ENCODE results near the gene NAGA.
"Not testable (repeated sequence)": the region's sequence is repeated elsewhere in the genome, so short reads cannot be mapped to it uniquely, and the experiment has no call there.

The NAGA gene

DNA sequence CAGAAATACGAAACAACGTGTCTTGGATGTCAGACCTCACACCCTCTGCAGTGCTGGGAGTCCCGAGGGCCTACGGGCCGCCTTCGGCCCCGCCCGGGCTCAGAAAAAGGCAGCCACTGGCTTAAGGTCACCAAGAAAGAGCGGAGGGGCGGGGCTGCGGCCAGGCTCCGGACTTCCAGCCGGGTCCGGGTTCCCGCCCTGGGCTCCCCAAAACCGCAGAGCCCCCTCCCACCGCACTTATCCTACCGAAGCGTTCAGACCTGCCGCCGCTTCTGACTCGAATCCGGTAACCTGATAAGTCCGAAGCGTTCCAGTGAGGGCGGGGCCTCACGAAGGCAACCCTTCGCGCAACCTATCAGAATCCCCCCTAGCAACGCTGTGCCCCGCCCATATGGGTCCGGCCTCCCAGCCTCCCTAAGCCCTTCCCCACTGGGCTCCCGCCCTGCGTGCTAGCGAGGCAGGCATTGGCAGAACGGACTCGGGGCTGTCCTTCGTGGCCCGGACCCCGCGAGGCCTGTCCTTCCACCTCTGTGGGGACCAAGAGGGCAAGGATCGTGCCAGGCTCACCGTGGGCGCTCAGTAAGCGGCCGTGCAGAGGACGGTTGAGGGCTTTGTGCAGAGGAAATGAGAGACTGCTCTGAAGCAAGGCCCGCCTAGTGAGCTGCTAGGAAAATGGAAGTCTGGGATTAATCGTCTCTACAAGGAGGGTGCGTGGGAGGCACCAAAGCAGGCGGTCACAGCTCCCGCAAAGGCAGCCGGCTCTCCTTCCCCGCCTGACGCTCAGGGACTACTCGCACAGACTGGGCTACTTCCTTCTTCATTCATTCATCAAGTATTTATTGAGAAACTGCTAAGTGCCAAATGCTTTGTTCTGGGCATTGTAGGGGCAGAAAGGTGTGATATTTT, at the start of gene NAGA:
Gene NAGA (minus strand): TSS at position 296 of the 906 bp plus-strand sequence. CDS start 515 bp downstream, outside the sequence.
- no peaks in the 10 kb centered on the region for H3K9me2 ChIP-seq (replicated peaks; ENCODE audit: control insufficient read depth, low read length)
- H3K27me3 ChIP-seq (ENCODE audit: control insufficient read depth, low read length), result no peaks in the 10 kb centered on the region
- peaks cover 26% of the 10 kb centered on the region for H3K79me2 ChIP-seq (ENCODE audit: control insufficient read depth, low read length)
- H4K20me1 ChIP-seq (ENCODE audit: control insufficient read depth, insufficient read depth, low read depth, low read length), result no peaks in the 10 kb centered on the region
- no peaks in the 10 kb centered on the region for H3K9me3 ChIP-seq (ENCODE audit: control insufficient read depth, insufficient read depth, low read length)
- no peak for TF ChIP-seq EZH2phosphoT487 (IDR thresholded peaks at IDR 0.05; ENCODE audit: borderline replicate concordance, low read length)
- TF ChIP-seq, protein P1, sequence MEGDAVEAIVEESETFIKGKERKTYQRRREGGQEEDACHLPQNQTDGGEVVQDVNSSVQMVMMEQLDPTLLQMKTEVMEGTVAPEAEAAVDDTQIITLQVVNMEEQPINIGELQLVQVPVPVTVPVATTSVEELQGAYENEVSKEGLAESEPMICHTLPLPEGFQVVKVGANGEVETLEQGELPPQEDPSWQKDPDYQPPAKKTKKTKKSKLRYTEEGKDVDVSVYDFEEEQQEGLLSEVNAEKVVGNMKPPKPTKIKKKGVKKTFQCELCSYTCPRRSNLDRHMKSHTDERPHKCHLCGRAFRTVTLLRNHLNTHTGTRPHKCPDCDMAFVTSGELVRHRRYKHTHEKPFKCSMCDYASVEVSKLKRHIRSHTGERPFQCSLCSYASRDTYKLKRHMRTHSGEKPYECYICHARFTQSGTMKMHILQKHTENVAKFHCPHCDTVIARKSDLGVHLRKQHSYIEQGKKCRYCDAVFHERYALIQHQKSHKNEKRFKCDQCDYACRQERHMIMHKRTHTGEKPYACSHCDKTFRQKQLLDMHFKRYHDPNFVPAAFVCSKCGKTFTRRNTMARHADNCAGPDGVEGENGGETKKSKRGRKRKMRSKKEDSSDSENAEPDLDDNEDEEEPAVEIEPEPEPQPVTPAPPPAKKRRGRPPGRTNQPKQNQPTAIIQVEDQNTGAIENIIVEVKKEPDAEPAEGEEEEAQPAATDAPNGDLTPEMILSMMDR (IDR thresholded peaks at IDR 0.05; ENCODE audit: low read depth, low read length, poor library complexity, severe bottlenecking), result no peak
- peak within 1 kb of the TSS; percentile 83 for H3K4me2 ChIP-seq (ENCODE audit: low read length)
- peaks cover 43% of the 10 kb centered on the region for H3K4me1 ChIP-seq (ENCODE audit: control insufficient read depth, low read length)
- H3K4me3 ChIP-seq (ENCODE audit: low read length), result peak within 1 kb of the TSS; percentile 97
- H3K36me3 ChIP-seq (ENCODE audit: control insufficient read depth, low read length), result peaks cover 33% of the 10 kb centered on the region
- H3K27ac ChIP-seq (ENCODE audit: low read depth, low read length), result peak within 1 kb of the TSS; percentile 78
- 0 out of 2 replicates have a peak, but pooled peaks cover 4% of the 10 kb centered on the region for H3F3A ChIP-seq (ENCODE audit: control insufficient read depth, insufficient read depth)

DNA sequence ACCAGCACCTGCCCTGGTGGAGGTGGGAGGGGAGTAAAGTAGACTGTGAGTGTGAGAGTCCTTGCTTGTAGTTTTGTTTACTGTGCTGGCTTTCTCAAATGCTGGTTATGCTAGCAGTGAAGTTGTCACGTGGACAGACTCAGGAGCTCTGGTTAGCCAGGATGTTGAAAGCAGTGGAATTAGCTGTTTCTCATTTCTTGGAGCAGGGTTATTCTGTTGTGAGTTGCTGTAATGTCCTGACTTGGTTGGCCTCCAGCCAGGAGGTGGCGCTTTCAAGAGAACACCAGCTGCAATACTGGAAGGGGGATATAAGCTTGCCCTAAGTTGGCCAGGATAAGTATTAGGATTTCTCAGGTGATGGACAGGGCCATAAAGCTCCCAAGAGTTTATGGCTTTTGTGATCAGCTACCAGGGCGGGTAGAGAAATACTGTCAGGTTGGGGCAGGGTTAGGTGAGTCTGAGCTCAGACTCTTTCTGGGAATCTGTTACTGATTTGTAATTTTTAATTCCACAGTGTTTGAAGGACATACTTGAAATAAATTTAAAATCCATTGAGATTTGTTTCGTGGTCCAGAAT, 46.3 kb upstream of the NAGA start:
- peaks cover 6% of the 10 kb centered on the region for H3K9me3 ChIP-seq (ENCODE audit: control insufficient read depth, insufficient read depth, low read length)
- H3K27me3 ChIP-seq (ENCODE audit: control insufficient read depth, low read length), result no peaks in the 10 kb centered on the region
- no peaks in the 10 kb centered on the region for H3K9me2 ChIP-seq (replicated peaks; ENCODE audit: control insufficient read depth, low read length)
- H3K79me2 ChIP-seq (ENCODE audit: control insufficient read depth, low read length), result no peaks in the 10 kb centered on the region
- H3K36me3 ChIP-seq (ENCODE audit: control insufficient read depth, low read length), result no peaks in the 10 kb centered on the region
- no peak overlapping the region for H3K4me2 ChIP-seq (ENCODE audit: low read length)
- no peak overlapping the region for H3K27ac ChIP-seq (ENCODE audit: low read depth, low read length)
- peaks cover 14% of the 10 kb centered on the region for H3K4me1 ChIP-seq (ENCODE audit: control insufficient read depth, low read length)
- H3K4me3 ChIP-seq (ENCODE audit: low read length), result no peak overlapping the region
- no peak for TF ChIP-seq EZH2phosphoT487 (IDR thresholded peaks at IDR 0.05; ENCODE audit: borderline replicate concordance, low read length)
- TF ChIP-seq, protein P1 (IDR thresholded peaks at IDR 0.05; ENCODE audit: low read depth, low read length, poor library complexity, severe bottlenecking), result peak; percentile 63
- no peaks in the 10 kb centered on the region for H4K20me1 ChIP-seq (ENCODE audit: control insufficient read depth, insufficient read depth, low read depth, low read length)
- H3F3A ChIP-seq (ENCODE audit: control insufficient read depth, insufficient read depth), result no peaks in the 10 kb centered on the region

DNA sequence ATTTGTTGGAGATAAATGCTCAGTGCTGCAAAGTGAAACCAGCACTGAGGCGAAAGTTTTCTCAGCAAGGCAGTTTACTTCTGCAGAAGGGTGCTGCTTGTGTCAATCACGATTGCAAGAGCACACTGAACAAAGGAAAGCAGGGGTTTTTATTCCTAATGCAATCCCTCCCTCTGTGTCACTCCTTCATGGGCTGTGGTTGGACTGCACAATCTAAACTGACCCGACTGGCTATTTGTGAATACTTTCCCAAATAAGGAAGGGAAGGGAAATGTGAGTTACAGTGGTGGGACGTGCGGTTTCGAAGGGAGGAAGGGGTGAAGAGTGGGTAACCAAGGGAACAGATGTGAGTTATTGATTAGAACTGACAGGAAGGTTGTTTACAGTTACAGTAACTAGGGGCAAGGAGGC, 44.8 kb upstream of the NAGA start:
- H3K9me3 ChIP-seq (ENCODE audit: control insufficient read depth, insufficient read depth, low read length); H4K20me1 ChIP-seq (ENCODE audit: control insufficient read depth, insufficient read depth, low read depth, low read length); H3K4me1 ChIP-seq (ENCODE audit: control insufficient read depth, low read length); H3K27me3 ChIP-seq (ENCODE audit: control insufficient read depth, low read length); H3K9me2 ChIP-seq (replicated peaks; ENCODE audit: control insufficient read depth, low read length); H3F3A ChIP-seq (ENCODE audit: control insufficient read depth, insufficient read depth); H3K27ac ChIP-seq (ENCODE audit: low read depth, low read length); H3K36me3 ChIP-seq (ENCODE audit: control insufficient read depth, low read length); H3K79me2 ChIP-seq (ENCODE audit: control insufficient read depth, low read length); H3K4me3 ChIP-seq (ENCODE audit: low read length); H3K4me2 ChIP-seq (ENCODE audit: low read length): not testable (repeated sequence)

DNA sequence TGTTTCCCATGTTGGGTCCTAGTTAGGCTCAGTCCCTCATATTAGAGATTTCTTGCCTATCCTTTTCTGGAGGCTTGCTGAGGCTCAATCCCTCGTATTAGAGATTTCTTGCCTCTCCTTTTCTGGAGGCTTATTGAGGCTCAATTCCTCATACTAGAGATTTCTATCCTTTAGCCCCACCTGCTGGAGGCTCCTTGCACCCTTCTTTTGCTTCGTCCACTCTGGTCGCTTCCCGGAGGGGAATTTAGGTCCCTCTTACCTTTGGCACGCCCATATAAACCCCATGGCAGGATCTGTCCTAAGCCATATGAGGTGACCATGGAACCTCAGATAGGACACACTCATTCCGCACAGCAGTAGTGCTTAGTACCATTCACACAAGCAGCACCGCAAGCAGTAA, 44.1 kb upstream of the NAGA start:
- H3F3A ChIP-seq (ENCODE audit: control insufficient read depth, insufficient read depth), result no peaks in the 10 kb centered on the region
- H3K79me2 ChIP-seq (ENCODE audit: control insufficient read depth, low read length), result no peaks in the 10 kb centered on the region
- no peaks in the 10 kb centered on the region for H3K9me2 ChIP-seq (replicated peaks; ENCODE audit: control insufficient read depth, low read length)
- no peak overlapping the region for H3K27ac ChIP-seq (ENCODE audit: low read depth, low read length)
- TF ChIP-seq, protein P1 (IDR thresholded peaks at IDR 0.05; ENCODE audit: low read depth, low read length, poor library complexity, severe bottlenecking), result peak; percentile 53
- no peak for TF ChIP-seq EZH2phosphoT487 (IDR thresholded peaks at IDR 0.05; ENCODE audit: borderline replicate concordance, low read length)
- H3K4me1 ChIP-seq (ENCODE audit: control insufficient read depth, low read length), result no peaks in the 10 kb centered on the region
- H3K4me3 ChIP-seq (ENCODE audit: low read length), result no peak overlapping the region
- H3K4me2 ChIP-seq (ENCODE audit: low read length), result no peak overlapping the region
- no peaks in the 10 kb centered on the region for H4K20me1 ChIP-seq (ENCODE audit: control insufficient read depth, insufficient read depth, low read depth, low read length)
- H3K27me3 ChIP-seq (ENCODE audit: control insufficient read depth, low read length), result no peaks in the 10 kb centered on the region
- H3K36me3 ChIP-seq (ENCODE audit: control insufficient read depth, low read length), result no peaks in the 10 kb centered on the region
- peaks cover 6% of the 10 kb centered on the region for H3K9me3 ChIP-seq (ENCODE audit: control insufficient read depth, insufficient read depth, low read length)

Measured in DOHH2 (cell line).